ENCODE results near the gene BMI1.
A peak's percentile ranks its signal among the peaks of the same experiment; 100 is the strongest.

Gene BMI1

DNA sequence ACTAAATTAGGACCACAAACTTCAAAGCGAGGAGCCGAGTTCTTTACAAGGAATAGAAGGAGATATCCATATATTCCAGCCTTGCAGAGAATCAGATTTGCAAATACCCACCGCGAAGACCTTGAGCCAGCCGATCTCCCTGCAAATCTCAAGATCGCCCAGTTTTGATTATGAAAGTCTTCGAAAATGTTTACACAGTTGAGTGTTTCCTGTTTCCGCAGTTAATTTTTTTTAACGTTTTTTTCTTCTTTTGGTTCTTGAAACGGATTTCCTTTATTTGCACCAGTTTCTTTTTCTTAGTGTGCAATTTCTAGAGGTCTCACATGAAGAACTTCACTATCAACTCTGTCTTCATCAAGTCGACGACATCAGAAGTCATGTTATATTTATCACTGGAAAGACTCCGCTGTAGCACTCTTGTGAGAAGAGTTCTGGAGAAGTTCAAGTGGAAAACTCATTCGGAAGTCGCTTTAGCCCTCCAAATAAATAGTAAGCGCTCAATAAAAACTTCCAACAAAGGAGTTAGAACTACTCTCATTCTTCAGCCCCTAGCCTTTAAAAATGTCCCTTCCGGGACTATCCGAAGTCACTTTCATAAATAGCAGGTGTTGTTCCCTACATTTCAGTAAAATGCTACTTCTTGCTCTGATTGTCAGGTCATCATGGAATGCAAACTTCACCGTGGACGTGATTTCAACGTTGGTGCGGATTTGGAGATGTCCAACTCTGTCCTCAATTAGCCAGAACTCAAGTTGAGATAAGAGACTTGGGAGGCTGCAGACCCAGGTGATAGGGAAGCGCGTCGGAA, 12.5 kb downstream of the BMI1 start:
- H2AFZ ChIP-seq (ENCODE audit: low read depth, low read length), result peak overlapping the region; percentile 73
- H3K36me3 ChIP-seq (ENCODE audit: insufficient read depth, low read length), result peaks cover 19% of the 10 kb centered on the region
- no peak for TF ChIP-seq EZH2 (IDR thresholded peaks at IDR 0.05; ENCODE audit: borderline replicate concordance, low read depth, low read length, severe bottlenecking)
- TF ChIP-seq, protein P1, sequence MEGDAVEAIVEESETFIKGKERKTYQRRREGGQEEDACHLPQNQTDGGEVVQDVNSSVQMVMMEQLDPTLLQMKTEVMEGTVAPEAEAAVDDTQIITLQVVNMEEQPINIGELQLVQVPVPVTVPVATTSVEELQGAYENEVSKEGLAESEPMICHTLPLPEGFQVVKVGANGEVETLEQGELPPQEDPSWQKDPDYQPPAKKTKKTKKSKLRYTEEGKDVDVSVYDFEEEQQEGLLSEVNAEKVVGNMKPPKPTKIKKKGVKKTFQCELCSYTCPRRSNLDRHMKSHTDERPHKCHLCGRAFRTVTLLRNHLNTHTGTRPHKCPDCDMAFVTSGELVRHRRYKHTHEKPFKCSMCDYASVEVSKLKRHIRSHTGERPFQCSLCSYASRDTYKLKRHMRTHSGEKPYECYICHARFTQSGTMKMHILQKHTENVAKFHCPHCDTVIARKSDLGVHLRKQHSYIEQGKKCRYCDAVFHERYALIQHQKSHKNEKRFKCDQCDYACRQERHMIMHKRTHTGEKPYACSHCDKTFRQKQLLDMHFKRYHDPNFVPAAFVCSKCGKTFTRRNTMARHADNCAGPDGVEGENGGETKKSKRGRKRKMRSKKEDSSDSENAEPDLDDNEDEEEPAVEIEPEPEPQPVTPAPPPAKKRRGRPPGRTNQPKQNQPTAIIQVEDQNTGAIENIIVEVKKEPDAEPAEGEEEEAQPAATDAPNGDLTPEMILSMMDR (IDR thresholded peaks at IDR 0.05; ENCODE audit: borderline replicate concordance, extremely low read depth, low read length, poor library complexity, severe bottlenecking), result no peak
- DNase-seq (peak; percentile 45), ATAC-seq (ENCODE audit: insufficient read depth, low read depth) (peak; percentile 71)
- H3K27ac ChIP-seq (ENCODE audit: low read length), result peak overlapping the region; percentile 85
- H3K27me3 ChIP-seq (ENCODE audit: insufficient read depth, low read length, poor library complexity), result peaks cover 22% of the 10 kb centered on the region
- peak overlapping the region; percentile 65 for H3K4me2 ChIP-seq (ENCODE audit: insufficient read depth, low read length)
- peak overlapping the region; percentile 21 to 52; a peak in 3 of 4 replicates for H3K4me3 ChIP-seq (ENCODE audit: low read depth in 1 of 2, low read length in 2 of 2)
- no peaks in the 10 kb centered on the region for H4K20me1 ChIP-seq (ENCODE audit: insufficient read depth, low read length)
- no peaks in the 10 kb centered on the region for H3K79me2 ChIP-seq (ENCODE audit: insufficient read depth, low read length)
- peak overlapping the region; percentile 56 for H3K9ac ChIP-seq (ENCODE audit: low read depth, low read length)
- H3K9me3 ChIP-seq (ENCODE audit: insufficient read depth, low read length, severe bottlenecking), result no peaks in the 10 kb centered on the region
- H3K4me1 ChIP-seq (ENCODE audit: insufficient read depth, low read length), result peaks cover 41% of the 10 kb centered on the region

DNA sequence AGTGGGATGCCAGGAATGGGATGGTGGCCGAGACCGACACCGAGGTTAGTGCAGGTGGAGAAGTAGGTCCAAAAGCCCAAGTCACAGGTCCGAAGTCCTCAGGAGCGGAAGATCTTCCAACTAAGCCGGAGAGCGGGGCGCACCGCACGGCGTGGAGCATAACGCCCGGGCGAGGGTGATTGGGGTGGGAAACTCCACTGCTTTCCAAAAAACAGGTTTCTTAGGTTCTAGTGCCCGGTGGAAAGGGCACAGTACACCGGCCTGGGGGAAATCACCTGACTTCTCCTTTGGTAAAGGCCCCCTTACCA, 13.0 kb downstream of the BMI1 start:
- ATAC-seq (ENCODE audit: insufficient read depth, low read depth) (no peak), DNase-seq (no peak)
- H3K4me3 ChIP-seq (ENCODE audit: low read depth in 1 of 2, low read length in 2 of 2), result peak overlapping the region in 1 of 2 experiments; percentile 52; a peak in 1 of 4 replicates
- H3K79me2 ChIP-seq (ENCODE audit: insufficient read depth, low read length), result no peaks in the 10 kb centered on the region
- H3K4me2 ChIP-seq (ENCODE audit: insufficient read depth, low read length), result peak overlapping the region; percentile 65
- peak overlapping the region; percentile 56 for H3K9ac ChIP-seq (ENCODE audit: low read depth, low read length)
- H3K36me3 ChIP-seq (ENCODE audit: insufficient read depth, low read length), result peaks cover 13% of the 10 kb centered on the region
- no peaks in the 10 kb centered on the region for H4K20me1 ChIP-seq (ENCODE audit: insufficient read depth, low read length)
- H3K9me3 ChIP-seq (ENCODE audit: insufficient read depth, low read length, severe bottlenecking), result no peaks in the 10 kb centered on the region
- peak overlapping the region; percentile 73; the same call in 1 of the 2 replicates for H2AFZ ChIP-seq (ENCODE audit: low read depth, low read length)
- TF ChIP-seq EZH2 (IDR thresholded peaks at IDR 0.05; ENCODE audit: borderline replicate concordance, low read depth, low read length, severe bottlenecking), result no peak
- TF ChIP-seq, protein P1 (IDR thresholded peaks at IDR 0.05; ENCODE audit: borderline replicate concordance, extremely low read depth, low read length, poor library complexity, severe bottlenecking), result no peak
- peak overlapping the region; percentile 85 for H3K27ac ChIP-seq (ENCODE audit: low read length)
- H3K4me1 ChIP-seq (ENCODE audit: insufficient read depth, low read length), result peaks cover 44% of the 10 kb centered on the region
- peaks cover 26% of the 10 kb centered on the region for H3K27me3 ChIP-seq (ENCODE audit: insufficient read depth, low read length, poor library complexity)

DNA sequence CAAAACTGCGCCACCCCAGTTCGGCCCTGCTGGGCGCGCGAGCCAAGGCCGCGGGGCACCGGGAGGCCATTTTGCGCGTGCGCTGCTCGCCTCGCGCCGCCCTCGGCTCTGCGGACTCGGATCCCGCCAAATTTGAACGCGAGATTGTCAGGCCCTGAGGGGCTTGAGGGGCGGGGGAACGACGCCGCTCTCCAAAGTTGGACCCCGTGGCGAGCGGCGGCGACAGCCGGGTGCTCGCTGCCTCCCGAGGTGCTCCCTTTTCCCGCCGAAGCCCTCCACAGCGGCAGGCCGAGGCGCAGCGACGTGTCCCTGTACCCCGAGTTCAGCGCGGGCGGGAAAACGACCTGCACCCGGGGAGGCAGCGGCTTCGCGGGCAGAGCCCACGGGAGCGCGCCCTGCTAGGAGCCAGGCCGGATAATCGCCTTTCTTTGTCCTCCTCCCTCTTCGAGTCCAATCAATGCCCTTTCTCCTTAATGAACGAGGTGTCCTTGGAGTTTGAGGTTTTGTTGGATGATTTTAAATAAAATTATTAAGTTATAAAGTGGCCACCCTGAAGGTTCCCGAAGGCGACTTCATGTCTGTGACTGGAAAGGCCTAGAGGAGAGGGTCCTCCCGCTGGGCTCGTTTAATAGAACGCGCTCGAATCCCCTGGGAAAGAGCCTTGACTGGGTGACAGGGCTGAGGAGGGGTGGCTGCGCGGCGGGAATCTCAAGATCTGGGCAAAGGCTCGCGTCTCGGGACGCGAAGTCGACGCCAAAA, 13.7 kb downstream of the BMI1 start:
- Histone ChIP-seq H3K4me3 (ENCODE audit: low read depth in 1 of 2, low read length in 2 of 2) (no peak overlapping the region), H3K27ac (ENCODE audit: low read length) (peak overlapping the region; percentile 85), H3K27me3 (ENCODE audit: insufficient read depth, low read length, poor library complexity) (peaks cover 30% of the 10 kb centered on the region), H3K36me3 (ENCODE audit: insufficient read depth, low read length) (peaks cover 7% of the 10 kb centered on the region), H3K79me2 (ENCODE audit: insufficient read depth, low read length) (no peaks in the 10 kb centered on the region), H3K9ac (ENCODE audit: low read depth, low read length) (no peak overlapping the region), H2AFZ (ENCODE audit: low read depth, low read length) (no peak overlapping the region), H4K20me1 (ENCODE audit: insufficient read depth, low read length) (no peaks in the 10 kb centered on the region), H3K4me1 (ENCODE audit: insufficient read depth, low read length) (peaks cover 51% of the 10 kb centered on the region), H3K9me3 (ENCODE audit: insufficient read depth, low read length, severe bottlenecking) (no peaks in the 10 kb centered on the region), H3K4me2 (ENCODE audit: insufficient read depth, low read length) (no peak overlapping the region)
- TF ChIP-seq, protein P1 (IDR thresholded peaks at IDR 0.05; ENCODE audit: borderline replicate concordance, extremely low read depth, low read length, poor library complexity, severe bottlenecking), result no peak
- no peak for TF ChIP-seq EZH2 (IDR thresholded peaks at IDR 0.05; ENCODE audit: borderline replicate concordance, low read depth, low read length, severe bottlenecking)
- ATAC-seq (ENCODE audit: insufficient read depth, low read depth), result no peak
- no peak for DNase-seq

Measured in DND-41 (cell line).